Measurements from ENCODE around the gene NEK2.
"Not testable (repeated sequence)": the region's sequence is repeated elsewhere in the genome, so short reads cannot be mapped to it uniquely, and the experiment has no call there.

Gene NEK2

DNA sequence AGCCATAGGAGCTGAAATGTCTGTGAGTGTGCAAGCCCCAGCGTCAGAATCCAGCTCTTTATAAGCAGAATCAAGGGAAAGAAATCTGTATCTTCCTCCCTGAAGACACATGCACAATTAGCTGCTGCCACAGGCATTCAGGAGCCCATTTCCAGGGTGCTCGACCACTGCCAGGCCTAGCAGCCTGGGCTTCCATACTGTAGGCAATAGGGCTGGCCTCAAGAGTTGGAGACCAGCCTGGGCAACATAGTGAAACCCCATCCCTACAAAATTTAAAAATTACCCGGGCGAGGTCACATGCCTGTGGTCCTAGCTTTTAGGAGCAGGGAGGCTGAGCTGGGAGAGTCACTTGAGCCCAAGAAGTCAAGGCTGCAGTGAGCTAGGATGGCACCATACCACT is 41.0 kb downstream of the NEK2 start:
- no peak for DNase-seq

DNA sequence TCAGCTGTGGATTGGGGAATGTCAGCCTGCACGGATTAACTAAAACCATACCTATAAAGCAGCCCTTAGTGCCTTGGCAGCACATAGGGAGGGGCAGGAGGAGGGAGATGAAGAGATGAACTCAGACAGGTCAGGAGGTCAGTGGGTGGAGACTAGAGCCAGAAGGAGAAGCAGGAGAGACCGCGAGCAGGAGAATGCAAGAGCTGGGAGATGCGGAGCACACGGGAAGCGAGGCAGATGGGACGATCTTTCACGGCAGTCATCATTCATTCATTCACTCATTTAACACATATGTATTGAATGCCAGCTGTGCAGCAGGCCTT is 41.9 kb downstream of the NEK2 start:
- no peak for DNase-seq

- DNase-seq, result peak in 13 of 56 donors; percentile 9 to 35 (median 26)
These were observed 42.5 kb downstream of the NEK2 start for GRCh38 chr1:211632808-211633523.

DNA sequence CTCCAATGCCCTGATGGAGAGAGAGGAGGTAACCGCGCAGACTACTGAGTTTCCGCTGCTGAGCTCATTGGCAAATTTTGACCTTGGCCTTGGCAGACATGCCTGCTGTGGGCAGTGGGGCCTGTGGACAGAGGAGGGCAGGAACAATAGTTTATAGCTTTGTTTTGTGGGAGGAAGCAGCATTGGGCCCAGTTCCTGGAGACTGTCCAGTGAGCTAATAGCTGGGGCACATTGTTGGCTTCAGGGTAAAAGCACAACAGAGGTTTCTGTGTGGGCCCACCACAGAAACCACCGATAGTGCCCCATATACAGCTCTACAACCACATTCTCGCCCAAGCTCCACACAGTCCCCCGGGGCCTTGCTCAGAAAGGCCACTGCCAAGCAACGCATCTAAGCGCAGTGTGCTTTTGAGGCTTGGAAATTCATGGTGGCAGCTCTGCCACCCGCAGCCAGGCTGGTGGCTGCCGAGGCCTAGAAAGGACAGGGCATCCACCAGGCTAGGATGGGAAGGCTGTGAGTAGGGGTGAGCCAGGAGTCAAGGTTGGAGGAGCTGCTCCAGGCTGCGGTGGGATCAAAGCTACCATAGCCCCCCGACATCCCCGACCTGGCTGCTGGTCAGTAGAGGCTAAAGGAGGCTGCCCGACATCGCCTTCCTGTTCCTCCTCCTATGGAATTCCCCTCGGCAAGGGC is 43.2 kb downstream of the NEK2 start:
- no peak for DNase-seq

- no peak for DNase-seq
These were observed 44.3 kb downstream of the NEK2 start for GRCh38 chr1:211631168-211631567.

GRCh38 chr1:211630236-211631081 is 45.0 kb downstream of the NEK2 start:
- DNase-seq, result no peak

- no peak for DNase-seq
These were observed 47.0 kb downstream of the NEK2 start for GRCh38 chr1:211628417-211628816.

DNA sequence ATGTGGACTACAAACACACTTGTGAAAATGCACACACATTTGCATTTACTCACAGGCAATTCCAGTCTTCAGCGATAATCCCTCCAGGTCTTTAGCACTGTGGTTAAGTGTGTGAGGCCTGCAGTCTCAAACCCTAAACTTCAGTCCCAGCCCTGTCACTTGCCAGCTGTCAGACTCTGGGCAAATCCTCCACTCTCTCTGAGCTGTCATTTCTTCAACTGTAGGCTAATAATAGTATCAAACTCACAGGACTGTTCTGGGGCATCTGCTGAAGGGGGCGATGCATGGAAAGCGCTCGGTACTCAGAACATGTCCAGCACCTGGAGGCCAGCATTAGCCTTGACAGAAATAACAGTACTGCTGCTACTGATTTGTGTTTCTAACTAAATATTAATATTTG is 48.2 kb downstream of the NEK2 start:
- no peak for DNase-seq

- not testable (repeated sequence) for DNase-seq
These were observed 49.6 kb downstream of the NEK2 start for GRCh38 chr1:211625866-211626265.

DNA sequence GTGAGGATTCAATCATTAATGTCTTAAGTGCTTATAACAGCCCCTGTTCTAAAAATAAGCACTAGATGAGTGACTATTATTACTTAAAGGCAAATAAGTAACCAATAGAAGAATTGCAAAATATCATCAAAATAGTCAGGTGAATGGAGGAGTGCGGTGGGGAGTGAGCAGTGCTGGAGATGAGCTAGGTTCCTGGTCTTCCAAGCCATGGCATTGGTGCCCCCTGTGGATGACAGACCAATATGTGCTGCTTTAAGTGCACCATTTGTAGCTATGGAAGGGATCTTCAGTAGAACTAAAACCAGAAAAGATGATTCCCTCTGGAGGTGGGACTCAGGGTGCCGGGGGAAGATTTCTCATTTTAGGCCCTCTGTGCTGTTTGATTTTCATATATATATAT is 50.4 kb downstream of the NEK2 start:
- DNase-seq, result peak in 2 of 56 donors; percentile 4 to 5

DNA sequence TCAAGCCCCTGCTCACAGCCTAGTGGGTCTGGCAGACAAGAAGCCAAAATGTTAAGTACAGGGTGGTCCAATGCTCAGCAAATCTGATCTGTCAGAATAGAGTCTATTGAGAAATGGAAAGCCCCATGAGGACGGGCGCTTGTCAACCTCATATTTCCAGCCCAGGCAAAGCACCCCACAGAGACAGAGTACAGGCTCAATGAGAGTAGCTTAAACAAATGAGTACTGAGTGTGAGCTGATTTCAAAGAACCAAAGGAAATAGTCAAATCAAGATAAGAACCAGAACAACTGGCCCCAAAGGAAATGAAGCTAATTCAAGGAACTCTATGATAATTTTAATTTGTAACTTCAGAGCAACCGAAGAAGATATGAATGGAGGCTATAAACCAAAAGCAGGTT is 51.9 kb downstream of the NEK2 start:
- no peak for DNase-seq

GRCh38 chr1:211621447-211622198 is 53.8 kb downstream of the NEK2 start:
- DNase-seq, result no peak

- no peak for DNase-seq
These were observed 55.3 kb downstream of the NEK2 start for GRCh38 chr1:211620097-211620496.

GRCh38 chr1:211619033-211619996 is 56.1 kb downstream of the NEK2 start:
- DNase-seq, result no peak

DNA sequence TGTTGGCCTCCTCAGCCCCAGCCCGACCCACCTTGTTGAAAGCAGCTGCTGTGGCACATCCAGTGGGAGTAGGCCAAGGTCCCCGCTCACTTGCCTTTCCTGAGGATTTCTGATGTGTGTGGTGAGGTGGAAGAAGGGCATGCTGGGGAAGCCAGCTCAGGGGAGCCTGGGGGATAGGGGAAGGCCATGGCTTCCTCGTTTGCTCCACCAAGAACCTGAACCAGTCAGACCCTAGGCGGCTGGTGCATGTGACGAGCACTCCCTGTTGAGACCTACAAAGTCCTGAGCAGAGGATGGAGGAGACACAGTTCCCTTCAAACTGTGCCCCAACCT is 58.5 kb downstream of the NEK2 start:
- DNase-seq, result no peak

DNA sequence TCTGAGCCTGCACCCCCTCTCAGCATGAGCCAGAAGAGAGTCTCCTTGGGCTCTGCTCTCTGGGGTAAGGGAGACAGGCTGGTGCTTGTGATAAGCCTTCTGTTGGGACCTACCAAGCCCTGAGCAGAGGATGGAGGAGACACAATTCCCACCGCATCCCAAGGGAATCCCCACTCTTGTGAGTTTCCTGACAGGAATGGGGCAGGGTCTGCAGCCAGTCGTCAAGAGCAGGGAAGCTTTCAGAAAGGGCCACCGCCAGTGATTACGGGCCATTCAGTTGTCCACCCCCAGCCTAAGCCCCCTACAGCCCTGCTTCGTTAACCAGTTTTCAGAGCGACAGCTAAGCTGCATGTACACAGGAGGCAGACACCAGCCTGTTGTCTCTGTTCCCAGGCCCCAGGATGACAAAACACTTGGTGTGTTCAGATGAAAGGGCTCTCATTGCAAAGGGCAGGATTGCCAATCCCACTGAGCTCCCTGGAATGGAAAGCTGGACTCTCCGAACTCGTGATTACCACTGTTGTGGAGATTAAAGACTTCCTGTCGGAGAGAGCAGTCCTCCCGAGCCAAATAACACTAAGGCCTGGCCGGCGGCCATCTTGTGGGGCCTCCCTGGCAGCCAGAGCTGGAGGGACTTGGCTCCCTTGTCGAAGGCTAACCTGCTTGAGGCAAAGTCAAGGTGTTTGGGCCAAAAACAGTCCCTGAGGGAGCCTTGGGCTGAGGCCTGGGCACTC is 59.0 kb downstream of the NEK2 start:
- peak in 10 of 56 donors; percentile 4 to 33 (median 22) for DNase-seq

- DNase-seq, result no peak
These were observed 60.8 kb downstream of the NEK2 start for GRCh38 chr1:211614615-211615014.

- no peak for DNase-seq
These were observed 61.5 kb downstream of the NEK2 start for GRCh38 chr1:211613951-211614350.

DNA sequence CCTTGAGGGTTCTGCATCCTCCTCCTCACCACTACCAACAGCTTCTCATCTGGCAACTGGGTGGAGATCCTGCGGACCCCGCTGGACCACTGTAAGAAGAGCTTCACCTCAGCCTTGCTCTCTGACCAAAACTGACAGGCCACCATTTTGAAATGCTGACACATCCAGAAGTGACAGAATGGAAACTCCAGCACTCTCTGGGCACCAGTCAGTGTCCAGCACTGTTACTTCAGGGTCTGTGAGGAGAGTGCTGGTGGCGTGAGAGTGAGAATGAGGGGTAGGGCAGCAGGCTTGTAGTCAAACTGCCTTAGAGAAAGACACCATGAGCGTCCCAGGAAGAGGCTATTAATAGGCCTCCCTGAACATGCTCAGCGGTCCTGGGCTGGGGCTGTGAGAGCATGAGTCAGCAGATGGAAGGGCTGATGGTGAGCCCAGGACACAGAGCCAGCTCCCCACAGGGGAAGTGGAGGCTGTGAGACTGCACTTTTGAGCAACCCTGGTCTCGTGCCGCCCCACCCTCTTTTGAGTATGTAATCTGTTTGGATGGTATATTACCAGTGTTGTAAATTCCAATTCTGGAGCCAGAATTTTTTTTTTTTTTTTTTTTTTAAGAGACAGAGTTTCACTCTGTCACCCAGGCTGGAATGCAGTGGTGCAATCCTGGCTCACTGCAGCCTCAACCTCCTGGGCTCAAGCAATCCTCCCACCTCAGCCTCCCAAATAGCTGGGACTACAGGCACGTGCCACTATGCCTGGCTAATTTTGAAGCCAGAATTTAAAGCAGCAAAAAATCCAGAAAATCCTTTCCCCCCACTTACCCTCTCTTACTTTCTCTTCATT is 62.1 kb downstream of the NEK2 start:
- DNase-seq, result peak in 11 of 56 donors; percentile 6 to 53 (median 11)
